Astrocyte (in vitro differentiated cells and primary cell): ENCODE results near the gene GOLGA6L1.

Source experiments
- CTCF ChIP-seq: IDR thresholded peaks from 2 replicates; pipeline ENCODE4 v1.5.1; 2011; ENCODE audit warnings: low read depth, mild to moderate bottlenecking, inconsistent platforms, low read length, moderate library complexity; ENCODE audit not compliant: insufficient read depth
- EZH2 ChIP-seq: IDR thresholded peaks from 2 replicates; pipeline ENCODE4 v1.6.1; 2012; ENCODE audit warnings: mild to moderate bottlenecking, low read length, inconsistent platforms; ENCODE audit not compliant: insufficient read depth

GRCh38 chr15:23079766-23080165 lies 56.9 kb downstream of the GOLGA6L1 start:
- TF ChIP-seq CTCF (no peak), EZH2 (no peak)
